Measurements from ENCODE around the gene STIM2.
"Not testable (repeated sequence)": the region's sequence is repeated elsewhere in the genome, so short reads cannot be mapped to it uniquely, and the experiment has no call there.

Gene STIM2

GRCh38 chr4:26891054-26891453 is 30.4 kb downstream of the STIM2 start:
- no peaks in the 10 kb centered on the region for H3K9me3 ChIP-seq (ENCODE audit: low read length)
- no peak overlapping the region for H3K27ac ChIP-seq (ENCODE audit: low read depth, low read length)
- H3K4me1 ChIP-seq (ENCODE audit: insufficient read depth, low read length): no peaks in the 10 kb centered on the region
- no peaks in the 10 kb centered on the region for H3K36me3 ChIP-seq (ENCODE audit: insufficient read depth, low read length)
- no peak overlapping the region for H3K9ac ChIP-seq (ENCODE audit: low read length)
- H3K27me3 ChIP-seq (ENCODE audit: control insufficient read depth in 1 of 2, insufficient read depth in 2 of 2, low read length in 2 of 2): no peaks in the 10 kb centered on the region
- no peak overlapping the region for H3K4me3 ChIP-seq (ENCODE audit: low read depth in 1 of 2, low read length in 2 of 2)

- no peaks in the 10 kb centered on the region for H3K9me3 ChIP-seq (ENCODE audit: low read length)
- H3K27me3 ChIP-seq (ENCODE audit: control insufficient read depth in 1 of 2, insufficient read depth in 2 of 2, low read length in 2 of 2): no peaks in the 10 kb centered on the region
- H3K4me1 ChIP-seq (ENCODE audit: insufficient read depth, low read length): no peaks in the 10 kb centered on the region
- H3K9ac ChIP-seq (ENCODE audit: low read length): no peak overlapping the region
- H3K36me3 ChIP-seq (ENCODE audit: insufficient read depth, low read length): no peaks in the 10 kb centered on the region
- H3K27ac ChIP-seq (ENCODE audit: low read depth, low read length): no peak overlapping the region
- H3K4me3 ChIP-seq (ENCODE audit: low read depth in 1 of 2, low read length in 2 of 2): no peak overlapping the region
Measured at GRCh38 chr4:26891867-26892266, 31.2 kb downstream of the STIM2 start.

- Histone ChIP-seq H3K27ac (ENCODE audit: low read depth, low read length) (no peak overlapping the region), H3K9me3 (ENCODE audit: low read length) (no peaks in the 10 kb centered on the region), H3K4me3 (ENCODE audit: low read depth in 1 of 2, low read length in 2 of 2) (no peak overlapping the region), H3K9ac (ENCODE audit: low read length) (no peak overlapping the region), H3K4me1 (ENCODE audit: insufficient read depth, low read length) (no peaks in the 10 kb centered on the region), H3K36me3 (ENCODE audit: insufficient read depth, low read length) (no peaks in the 10 kb centered on the region), H3K27me3 (ENCODE audit: control insufficient read depth in 1 of 2, insufficient read depth in 2 of 2, low read length in 2 of 2) (no peaks in the 10 kb centered on the region)
Measured at GRCh38 chr4:26892480-26893150, 32.0 kb downstream of the STIM2 start.

- Histone ChIP-seq H3K27me3 (ENCODE audit: control insufficient read depth in 1 of 2, insufficient read depth in 2 of 2, low read length in 2 of 2) (no peaks in the 10 kb centered on the region), H3K4me3 (ENCODE audit: low read depth in 1 of 2, low read length in 2 of 2) (no peak overlapping the region), H3K9ac (ENCODE audit: low read length) (no peak overlapping the region), H3K9me3 (ENCODE audit: low read length) (no peaks in the 10 kb centered on the region), H3K4me1 (ENCODE audit: insufficient read depth, low read length) (no peaks in the 10 kb centered on the region), H3K36me3 (ENCODE audit: insufficient read depth, low read length) (no peaks in the 10 kb centered on the region), H3K27ac (ENCODE audit: low read depth, low read length) (no peak overlapping the region)
Measured at GRCh38 chr4:26893491-26893890, 32.9 kb downstream of the STIM2 start.

GRCh38 chr4:26894881-26895280 is 34.2 kb downstream of the STIM2 start:
- H3K9me3 ChIP-seq (ENCODE audit: low read length); H3K4me1 ChIP-seq (ENCODE audit: insufficient read depth, low read length); H3K27me3 ChIP-seq (ENCODE audit: control insufficient read depth in 1 of 2, insufficient read depth in 2 of 2, low read length in 2 of 2); H3K4me3 ChIP-seq (ENCODE audit: low read depth in 1 of 2, low read length in 2 of 2); H3K9ac ChIP-seq (ENCODE audit: low read length); H3K36me3 ChIP-seq (ENCODE audit: insufficient read depth, low read length); H3K27ac ChIP-seq (ENCODE audit: low read depth, low read length): not testable (repeated sequence)

- no peaks in the 10 kb centered on the region for H3K4me1 ChIP-seq (ENCODE audit: insufficient read depth, low read length)
- no peaks in the 10 kb centered on the region for H3K27me3 ChIP-seq (ENCODE audit: control insufficient read depth in 1 of 2, insufficient read depth in 2 of 2, low read length in 2 of 2)
- no peaks in the 10 kb centered on the region for H3K36me3 ChIP-seq (ENCODE audit: insufficient read depth, low read length)
- no peak overlapping the region for H3K4me3 ChIP-seq (ENCODE audit: low read depth in 1 of 2, low read length in 2 of 2)
- no peak overlapping the region for H3K9ac ChIP-seq (ENCODE audit: low read length)
- H3K27ac ChIP-seq (ENCODE audit: low read depth, low read length): no peak overlapping the region
- H3K9me3 ChIP-seq (ENCODE audit: low read length): no peaks in the 10 kb centered on the region
Measured at GRCh38 chr4:26896636-26897035, 36.0 kb downstream of the STIM2 start.

GRCh38 chr4:26899991-26900390 is 39.4 kb downstream of the STIM2 start:
- no peak overlapping the region for H3K27ac ChIP-seq (ENCODE audit: low read depth, low read length)
- H3K36me3 ChIP-seq (ENCODE audit: insufficient read depth, low read length): no peaks in the 10 kb centered on the region
- H3K9ac ChIP-seq (ENCODE audit: low read length): no peak overlapping the region
- H3K4me3 ChIP-seq (ENCODE audit: low read depth in 1 of 2, low read length in 2 of 2): no peak overlapping the region
- no peaks in the 10 kb centered on the region for H3K9me3 ChIP-seq (ENCODE audit: low read length)
- H3K4me1 ChIP-seq (ENCODE audit: insufficient read depth, low read length): no peaks in the 10 kb centered on the region
- no peaks in the 10 kb centered on the region for H3K27me3 ChIP-seq (ENCODE audit: control insufficient read depth in 1 of 2, insufficient read depth in 2 of 2, low read length in 2 of 2)

GRCh38 chr4:26900765-26901164 is 40.1 kb downstream of the STIM2 start:
- H3K9ac ChIP-seq (ENCODE audit: low read length): no peak overlapping the region
- no peaks in the 10 kb centered on the region for H3K4me1 ChIP-seq (ENCODE audit: insufficient read depth, low read length)
- H3K4me3 ChIP-seq (ENCODE audit: low read depth in 1 of 2, low read length in 2 of 2): no peak overlapping the region
- H3K9me3 ChIP-seq (ENCODE audit: low read length): no peaks in the 10 kb centered on the region
- H3K27ac ChIP-seq (ENCODE audit: low read depth, low read length): no peak overlapping the region
- H3K36me3 ChIP-seq (ENCODE audit: insufficient read depth, low read length): no peaks in the 10 kb centered on the region
- H3K27me3 ChIP-seq (ENCODE audit: control insufficient read depth in 1 of 2, insufficient read depth in 2 of 2, low read length in 2 of 2): no peaks in the 10 kb centered on the region

- H3K27me3 ChIP-seq (ENCODE audit: control insufficient read depth in 1 of 2, insufficient read depth in 2 of 2, low read length in 2 of 2): no peaks in the 10 kb centered on the region
- H3K27ac ChIP-seq (ENCODE audit: low read depth, low read length): no peak overlapping the region
- no peak overlapping the region for H3K9ac ChIP-seq (ENCODE audit: low read length)
- H3K4me3 ChIP-seq (ENCODE audit: low read depth in 1 of 2, low read length in 2 of 2): no peak overlapping the region
- no peaks in the 10 kb centered on the region for H3K4me1 ChIP-seq (ENCODE audit: insufficient read depth, low read length)
- no peaks in the 10 kb centered on the region for H3K36me3 ChIP-seq (ENCODE audit: insufficient read depth, low read length)
- no peaks in the 10 kb centered on the region for H3K9me3 ChIP-seq (ENCODE audit: low read length)
Measured at GRCh38 chr4:26905172-26905571, 44.5 kb downstream of the STIM2 start.

- H3K4me3 ChIP-seq (ENCODE audit: low read depth in 1 of 2, low read length in 2 of 2): no peak overlapping the region
Measured at GRCh38 chr4:26907731-26908599, 47.3 kb downstream of the STIM2 start.

GRCh38 chr4:26909369-26909768 is 48.7 kb downstream of the STIM2 start:
- Histone ChIP-seq H3K4me3 (ENCODE audit: low read depth in 1 of 2, low read length in 2 of 2) (no peak overlapping the region), H3K4me1 (ENCODE audit: insufficient read depth, low read length) (no peaks in the 10 kb centered on the region), H3K9me3 (ENCODE audit: low read length) (no peaks in the 10 kb centered on the region), H3K27ac (ENCODE audit: low read depth, low read length) (no peak overlapping the region), H3K9ac (ENCODE audit: low read length) (no peak overlapping the region), H3K36me3 (ENCODE audit: insufficient read depth, low read length) (no peaks in the 10 kb centered on the region), H3K27me3 (ENCODE audit: control insufficient read depth in 1 of 2, insufficient read depth in 2 of 2, low read length in 2 of 2) (no peaks in the 10 kb centered on the region)

More at GRCh38 chr4:26907731-26908599, 47.3 kb downstream of the STIM2 start:
- H3K36me3 ChIP-seq (ENCODE audit: insufficient read depth, low read length): no peaks in the 10 kb centered on the region
- H3K4me1 ChIP-seq (ENCODE audit: insufficient read depth, low read length): no peaks in the 10 kb centered on the region
- H3K9ac ChIP-seq (ENCODE audit: low read length): no peak overlapping the region
- H3K27ac ChIP-seq (ENCODE audit: low read depth, low read length): no peak overlapping the region
- H3K27me3 ChIP-seq (ENCODE audit: control insufficient read depth in 1 of 2, insufficient read depth in 2 of 2, low read length in 2 of 2): no peaks in the 10 kb centered on the region
- H3K9me3 ChIP-seq (ENCODE audit: low read length): no peaks in the 10 kb centered on the region

GRCh38 chr4:26911254-26911653 is 50.6 kb downstream of the STIM2 start:
- Histone ChIP-seq H3K36me3 (ENCODE audit: insufficient read depth, low read length) (no peaks in the 10 kb centered on the region), H3K4me1 (ENCODE audit: insufficient read depth, low read length) (peaks cover 2% of the 10 kb centered on the region), H3K9me3 (ENCODE audit: low read length) (no peaks in the 10 kb centered on the region), H3K27me3 (ENCODE audit: control insufficient read depth in 1 of 2, insufficient read depth in 2 of 2, low read length in 2 of 2) (no peaks in the 10 kb centered on the region), H3K4me3 (ENCODE audit: low read depth in 1 of 2, low read length in 2 of 2) (no peak overlapping the region), H3K9ac (ENCODE audit: low read length) (no peak overlapping the region), H3K27ac (ENCODE audit: low read depth, low read length) (no peak overlapping the region)

Measured in muscle layer of colon (tissue), 2 donors.